ENCODE data around the gene PPFIBP1. TPM values are rescaled to one million over a fixed set of nuclear protein-coding genes. Genes with fewer than 3 reads are reported as not detected.

Gene PPFIBP1
- total and polyA plus RNA-seq, 2 donors (not counting 1 experiment from before 2014, with no cell fraction given) = 3.3 to 15.0 TPM

DNA sequence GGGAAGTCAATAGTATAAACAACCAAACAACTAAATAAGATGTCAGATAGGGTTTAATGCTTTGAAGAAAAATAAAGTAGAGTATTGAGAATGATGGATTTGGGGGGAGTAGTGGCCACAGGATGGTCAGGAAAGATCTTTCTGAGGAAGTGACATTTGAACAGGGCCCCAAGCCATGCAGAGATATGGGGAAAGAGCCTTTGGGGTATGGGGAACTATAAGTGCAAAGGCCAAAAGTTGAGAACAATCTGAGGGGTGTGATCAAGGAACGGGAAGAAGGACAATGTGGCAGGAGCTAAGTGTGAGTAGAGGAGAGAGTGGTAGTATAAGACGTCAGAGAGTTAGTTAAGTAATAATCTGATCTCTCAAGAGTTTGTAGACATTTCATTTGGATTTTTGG is 188.0 kb downstream of the PPFIBP1 start:
- no peak overlapping the region for H3K27ac ChIP-seq (ENCODE audit: low read length in 2 of 2)
- peaks cover 7% of the 10 kb centered on the region for H3K27me3 Mint-ChIP-seq
- peak overlapping the region; percentile 80 for H3K4me2 ChIP-seq (replicated peaks; ENCODE audit: low read depth, low read length, poor library complexity, severe bottlenecking)
- ChIA-PET POLR2A (no interaction called here), CTCF (no interaction called here)
- intact Hi-C loops (cut with micrococcal nuclease) = loop anchor here (2.0 to 5.0 kb wide), 3 partner anchors 69 to 700 kb away; partner anchors contain the start of genes CCDC91, KLHL42, MANSC4 and TM7SF3
- H3K27me3 ChIP-seq (replicated peaks in 1 of 4; ENCODE audit: control extremely low read depth in 1 of 4, control insufficient read depth in 3 of 4, insufficient read depth in 4 of 4, low read length in 3 of 4) = peaks cover 0 to 4% (median 0%) of the 10 kb centered on the region in 4 experiments
- H3K9me3 ChIP-seq (ENCODE audit: control extremely low read depth in 1 of 3, control insufficient read depth in 2 of 3, insufficient read depth in 1 of 3, low read length in 2 of 3) = peaks cover 0 to 4% (median 0%) of the 10 kb centered on the region in 3 donors
- H3K4me3 Mint-ChIP-seq = peak overlapping the region; percentile 97
- DNase-seq (no peak), ATAC-seq (ENCODE audit: low read depth) (no peak)
- no peak for TF ChIP-seq EZH2 (IDR thresholded peaks at IDR 0.05; ENCODE audit: borderline replicate concordance, insufficient read depth, low read depth, low read length, poor library complexity, severe bottlenecking)
- TF ChIP-seq, protein P1, sequence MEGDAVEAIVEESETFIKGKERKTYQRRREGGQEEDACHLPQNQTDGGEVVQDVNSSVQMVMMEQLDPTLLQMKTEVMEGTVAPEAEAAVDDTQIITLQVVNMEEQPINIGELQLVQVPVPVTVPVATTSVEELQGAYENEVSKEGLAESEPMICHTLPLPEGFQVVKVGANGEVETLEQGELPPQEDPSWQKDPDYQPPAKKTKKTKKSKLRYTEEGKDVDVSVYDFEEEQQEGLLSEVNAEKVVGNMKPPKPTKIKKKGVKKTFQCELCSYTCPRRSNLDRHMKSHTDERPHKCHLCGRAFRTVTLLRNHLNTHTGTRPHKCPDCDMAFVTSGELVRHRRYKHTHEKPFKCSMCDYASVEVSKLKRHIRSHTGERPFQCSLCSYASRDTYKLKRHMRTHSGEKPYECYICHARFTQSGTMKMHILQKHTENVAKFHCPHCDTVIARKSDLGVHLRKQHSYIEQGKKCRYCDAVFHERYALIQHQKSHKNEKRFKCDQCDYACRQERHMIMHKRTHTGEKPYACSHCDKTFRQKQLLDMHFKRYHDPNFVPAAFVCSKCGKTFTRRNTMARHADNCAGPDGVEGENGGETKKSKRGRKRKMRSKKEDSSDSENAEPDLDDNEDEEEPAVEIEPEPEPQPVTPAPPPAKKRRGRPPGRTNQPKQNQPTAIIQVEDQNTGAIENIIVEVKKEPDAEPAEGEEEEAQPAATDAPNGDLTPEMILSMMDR (IDR thresholded peaks at IDR 0.05) = no peak
- H3K4me1 Mint-ChIP-seq = peaks cover 31% of the 10 kb centered on the region
- H3K4me1 ChIP-seq (ENCODE audit: control insufficient read depth in 2 of 2, insufficient read depth in 2 of 2, low read length in 2 of 2) = peaks cover 12 to 16% of the 10 kb centered on the region in 2 donors
- no peaks in the 10 kb centered on the region for H3K9me3 Mint-ChIP-seq (ENCODE audit: insufficient read depth)
- no peak overlapping the region for H3K4me3 ChIP-seq (ENCODE audit: control extremely low read depth in 1 of 5, extremely low read depth in 1 of 5, insufficient read depth in 1 of 5, low read depth in 2 of 5, low read length in 4 of 5)
- H3K9ac ChIP-seq (ENCODE audit: low read length) = peak overlapping the region; percentile 79
- no peak overlapping the region for H3K27ac Mint-ChIP-seq
- peaks cover 16% of the 10 kb centered on the region for H4K20me1 ChIP-seq (ENCODE audit: control insufficient read depth, insufficient read depth, low read length, poor library complexity, severe bottlenecking)
- peaks cover 1 to 13% of the 10 kb centered on the region in 2 experiments for H3K36me3 ChIP-seq (replicated peaks in 1 of 2; ENCODE audit: control extremely low read depth in 1 of 2, control insufficient read depth in 1 of 2, extremely low read depth in 1 of 2, insufficient read depth in 2 of 2, low read length in 1 of 2)
- WGBS (ENCODE audit: insufficient coverage) = 91% methylated on average over 2 of the region's 2 CpGs
- H2AFZ ChIP-seq (ENCODE audit: insufficient read depth, low read depth, low read length, poor library complexity, severe bottlenecking) = no peak overlapping the region
- H3K79me2 ChIP-seq (ENCODE audit: control insufficient read depth, insufficient read depth, low read length) = peaks cover 49% of the 10 kb centered on the region

GRCh38 chr12:27723212-27723611 is 199.2 kb downstream of the PPFIBP1 start:
- POLR2A ChIA-PET = no interaction called here

More at GRCh38 chr12:27723212-27723611, 199.2 kb downstream of the PPFIBP1 start:
- no peaks in the 10 kb centered on the region for H3K9me3 ChIP-seq (ENCODE audit: control extremely low read depth in 1 of 3, control insufficient read depth in 2 of 3, insufficient read depth in 1 of 3, low read length in 2 of 3)
- no peak overlapping the region for H3K9ac ChIP-seq (ENCODE audit: low read length)
- no peak for ATAC-seq (ENCODE audit: low read depth)
- no peak overlapping the region for H3K4me2 ChIP-seq (replicated peaks; ENCODE audit: low read depth, low read length, poor library complexity, severe bottlenecking)
- CTCF ChIA-PET = interaction anchor here (1.2 kb wide), 1 partner anchor 10 kb away, joined by 4 read pairs; no protein-coding TSS in a partner anchor
- no peaks in the 10 kb centered on the region for H3K27me3 ChIP-seq (replicated peaks in 1 of 4; ENCODE audit: control extremely low read depth in 1 of 4, control insufficient read depth in 3 of 4, insufficient read depth in 4 of 4, low read length in 3 of 4)
- Mint-ChIP-seq H3K27me3 (no peaks in the 10 kb centered on the region), H3K9me3 (ENCODE audit: insufficient read depth) (no peaks in the 10 kb centered on the region), H3K27ac (no peak overlapping the region), H3K4me3 (no peak overlapping the region), H3K4me1 (no peaks in the 10 kb centered on the region)
- DNase-seq = no peak
- H4K20me1 ChIP-seq (ENCODE audit: control insufficient read depth, insufficient read depth, low read length, poor library complexity, severe bottlenecking) = no peaks in the 10 kb centered on the region
- no peak overlapping the region for H3K4me3 ChIP-seq (ENCODE audit: control extremely low read depth in 1 of 5, extremely low read depth in 1 of 5, insufficient read depth in 1 of 5, low read depth in 2 of 5, low read length in 4 of 5)
- no peaks in the 10 kb centered on the region for H3K79me2 ChIP-seq (ENCODE audit: control insufficient read depth, insufficient read depth, low read length)
- no peak overlapping the region for H2AFZ ChIP-seq (ENCODE audit: insufficient read depth, low read depth, low read length, poor library complexity, severe bottlenecking)
- TF ChIP-seq, protein P1 (IDR thresholded peaks at IDR 0.05) = no peak
- no peak for TF ChIP-seq EZH2 (IDR thresholded peaks at IDR 0.05; ENCODE audit: borderline replicate concordance, insufficient read depth, low read depth, low read length, poor library complexity, severe bottlenecking)
- H3K36me3 ChIP-seq (replicated peaks in 1 of 2; ENCODE audit: control extremely low read depth in 1 of 2, control insufficient read depth in 1 of 2, extremely low read depth in 1 of 2, insufficient read depth in 2 of 2, low read length in 1 of 2) = peaks cover 14 to 35% of the 10 kb centered on the region in 2 experiments
- H3K4me1 ChIP-seq (ENCODE audit: control insufficient read depth in 2 of 2, insufficient read depth in 2 of 2, low read length in 2 of 2) = no peaks in the 10 kb centered on the region
- no peak overlapping the region for H3K27ac ChIP-seq (ENCODE audit: low read length in 2 of 2)
- intact Hi-C loops (cut with micrococcal nuclease) = no loop called here
- no CpG with 5 or more reads among the region's 1 CpG for WGBS (ENCODE audit: insufficient coverage)
